ENCODE data around the gene CMC4.

CMC4 gene

DNA sequence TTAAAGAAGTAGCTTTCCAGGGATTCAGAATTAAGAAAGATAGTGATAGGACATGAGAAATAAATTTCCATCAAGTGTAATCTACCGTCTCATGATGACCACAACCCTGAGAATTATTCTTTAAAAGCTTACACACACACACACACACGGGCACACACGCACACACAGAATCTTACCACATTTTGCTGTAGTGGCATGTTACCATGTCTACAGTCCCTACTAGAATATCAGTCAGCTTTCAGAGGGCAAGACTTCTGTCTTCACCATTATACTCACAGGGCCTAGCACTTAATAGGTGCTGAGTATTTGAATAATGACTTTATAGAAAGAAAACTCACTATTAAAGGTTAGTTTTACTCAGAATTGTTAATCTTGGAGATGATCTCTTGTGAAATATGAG is 15.4 kb downstream of the CMC4 start:
- DNase-seq (ENCODE audit: low read depth): no peak
- no peak for TF ChIP-seq CTCF (IDR thresholded peaks at IDR 0.05; ENCODE audit: control insufficient read depth, extremely low read depth, insufficient read depth)
- no peak overlapping the region for H3K4me3 ChIP-seq (ENCODE audit: low read depth, low read length)

DNA sequence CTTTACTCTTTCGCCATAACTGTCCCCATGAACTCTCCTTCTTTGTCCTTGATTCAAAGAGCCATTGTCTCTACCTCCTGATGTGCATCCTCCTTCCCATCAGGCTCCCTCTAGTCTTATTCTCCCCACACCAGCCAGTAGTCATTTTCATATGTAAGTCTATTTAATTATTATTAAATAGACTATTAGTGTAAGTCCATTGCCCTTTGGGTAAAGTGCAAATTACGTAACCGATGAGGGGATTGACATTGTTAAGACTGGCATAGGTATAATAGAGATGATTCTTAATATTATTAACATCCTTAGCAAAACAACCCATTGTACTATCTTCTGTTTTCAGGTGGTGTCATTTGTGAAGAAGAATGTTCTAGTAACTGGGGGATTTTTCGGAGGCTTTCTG is 16.7 kb downstream of the CMC4 start:
- DNase-seq (ENCODE audit: low read depth): no peak
- TF ChIP-seq CTCF (IDR thresholded peaks at IDR 0.05; ENCODE audit: control insufficient read depth, extremely low read depth, insufficient read depth): no peak
- no peak overlapping the region for H3K4me3 ChIP-seq (ENCODE audit: low read depth, low read length)

- no peak for DNase-seq (ENCODE audit: low read depth)
- H3K4me3 ChIP-seq (ENCODE audit: low read depth, low read length): no peak overlapping the region
- TF ChIP-seq CTCF (IDR thresholded peaks at IDR 0.05; ENCODE audit: control insufficient read depth, extremely low read depth, insufficient read depth): no peak
Observed at GRCh38 chrX:155053656-155054055, 17.3 kb downstream of the CMC4 start.

- H3K4me3 ChIP-seq (ENCODE audit: low read depth, low read length): no peak overlapping the region
- TF ChIP-seq CTCF (IDR thresholded peaks at IDR 0.05; ENCODE audit: control insufficient read depth, extremely low read depth, insufficient read depth): no peak
- no peak for DNase-seq (ENCODE audit: low read depth)
Observed at GRCh38 chrX:155052738-155053498, 18.0 kb downstream of the CMC4 start.

DNA sequence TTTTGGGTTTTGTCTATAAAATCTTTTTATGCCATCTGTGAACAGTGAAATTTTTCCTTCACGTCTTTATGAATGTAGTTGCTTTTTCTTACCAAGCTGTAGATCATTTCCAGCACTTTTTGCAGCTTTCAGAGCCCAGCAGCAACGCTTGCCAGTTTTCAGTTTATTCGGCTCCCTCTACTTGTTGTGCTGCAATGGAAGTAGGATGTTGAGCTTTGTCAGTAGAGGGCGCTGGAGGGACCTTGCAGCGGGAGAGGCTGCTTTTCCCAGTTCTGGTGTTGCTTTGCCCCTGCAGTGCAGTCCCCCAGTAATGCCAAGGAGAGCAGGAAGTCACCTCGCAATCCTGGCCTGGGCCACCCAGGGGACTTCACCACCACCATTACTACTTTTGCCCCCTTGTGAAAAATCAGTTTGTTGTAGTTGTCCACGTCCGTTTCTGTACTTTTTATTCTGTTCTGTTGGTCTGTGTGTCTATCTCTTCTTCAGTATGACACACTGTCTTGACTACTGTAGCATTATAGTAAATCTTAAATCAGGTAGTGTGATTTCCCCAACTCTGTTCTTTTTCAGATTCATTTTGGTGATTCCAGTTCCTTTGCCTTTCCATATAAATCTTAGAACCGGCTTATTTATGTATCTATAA is 21.8 kb downstream of the CMC4 start:
- TF ChIP-seq CTCF (IDR thresholded peaks at IDR 0.05; ENCODE audit: control insufficient read depth, extremely low read depth, insufficient read depth): peak; percentile 67
- DNase-seq (ENCODE audit: low read depth): no peak
- H3K4me3 ChIP-seq (ENCODE audit: low read depth, low read length): no peak overlapping the region

DNA sequence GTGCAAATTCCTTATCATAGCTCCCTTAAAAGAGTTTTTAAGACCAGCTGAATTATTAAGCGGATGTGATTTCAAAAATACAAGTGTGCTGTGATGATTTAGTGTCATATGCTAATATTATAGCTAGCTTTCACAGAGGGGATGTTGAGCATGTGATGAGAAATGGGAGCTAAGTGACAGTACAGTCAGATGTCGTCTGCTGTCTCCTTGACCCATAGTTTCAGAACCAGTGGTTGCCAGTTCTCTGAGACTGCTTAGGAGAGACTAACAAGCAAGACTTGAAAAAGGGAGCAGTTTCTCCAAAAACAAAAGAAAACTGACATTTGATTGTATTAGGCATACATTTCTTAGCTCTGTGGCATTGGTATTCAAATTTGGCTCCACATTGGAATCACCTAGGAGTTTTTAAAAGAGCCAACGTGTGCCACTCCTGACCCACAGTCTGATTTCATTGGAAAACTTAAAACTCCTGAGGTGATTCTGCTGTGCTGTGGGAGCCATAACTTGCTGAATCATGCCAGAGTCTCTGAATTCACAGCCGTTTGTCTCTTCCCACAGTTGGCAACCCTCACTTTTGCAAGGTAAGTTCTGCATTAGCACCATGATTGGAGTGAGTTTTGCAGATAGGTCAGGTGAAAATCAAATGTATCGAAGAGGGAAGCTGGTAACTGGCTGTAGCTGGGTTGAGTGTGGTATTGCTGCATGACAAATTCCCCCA is 24.0 kb downstream of the CMC4 start:
- no peak for TF ChIP-seq CTCF (IDR thresholded peaks at IDR 0.05; ENCODE audit: control insufficient read depth, extremely low read depth, insufficient read depth)
- no peak for DNase-seq (ENCODE audit: low read depth)
- no peak overlapping the region for H3K4me3 ChIP-seq (ENCODE audit: low read depth, low read length)

All from LNCaP clone FGC (cell line).